DOHH2 (cell line): ENCODE measurements around the gene EFNA5.
"Not testable (repeated sequence)": the region's sequence is repeated elsewhere in the genome, so short reads cannot be mapped to it uniquely, and the experiment has no call there.

Experiments used
- H3F3A ChIP-seq: fragments of 200-600 bp; sonication (generic), shearing (Covaris generic); 2 replicates; pipeline ENCODE4 v1.6.0; 2016; ENCODE audit warnings: antibody characterized with exemption, mild to moderate bottlenecking; ENCODE audit not compliant: control insufficient read depth, insufficient read depth
- H3K27ac ChIP-seq: fragments of 200-600 bp; sonication (generic); 2 replicates; pipeline ENCODE4 v1.5.1; 2014; ENCODE audit warnings: low read depth, mild to moderate bottlenecking, low read length, moderate library complexity
- H3K27me3 ChIP-seq: fragments of 200-600 bp; sonication (generic); 2 replicates; pipeline ENCODE4 v1.6.1; 2014; ENCODE audit warnings: mild to moderate bottlenecking, low read length, mixed read lengths; ENCODE audit not compliant: control insufficient read depth
- H3K36me3 ChIP-seq: fragments of 200-600 bp; sonication (generic); 2 replicates; pipeline ENCODE4 v1.6.1; 2014; ENCODE audit warnings: mild to moderate bottlenecking, low read length, moderate library complexity, mixed read lengths; ENCODE audit not compliant: control insufficient read depth
- H3K4me1 ChIP-seq: fragments of 200-600 bp; sonication (generic); 2 replicates; pipeline ENCODE4 v1.6.1; 2014; ENCODE audit warnings: mild to moderate bottlenecking, low read length, mixed read lengths; ENCODE audit not compliant: control insufficient read depth
- H3K4me2 ChIP-seq: fragments of 200-600 bp; sonication (generic); 2 replicates; pipeline ENCODE4 v1.6.0; 2014; ENCODE audit warnings: mild to moderate bottlenecking, low read length, moderate library complexity
- H3K4me3 ChIP-seq: fragments of 200-600 bp; sonication (generic); 2 replicates; pipeline ENCODE4 v1.5.1; 2014; ENCODE audit warnings: mild to moderate bottlenecking, low read length, mixed read lengths
- H3K79me2 ChIP-seq: fragments of 200-600 bp; sonication (generic); 2 replicates; pipeline ENCODE4 v1.6.1; 2014; ENCODE audit warnings: mild to moderate bottlenecking, low read length, mixed read lengths; ENCODE audit not compliant: control insufficient read depth
- H3K9me2 ChIP-seq: fragments of 200-600 bp; sonication (generic); replicated peaks from 2 replicates; pipeline ENCODE4 v1.6.1; 2014; ENCODE audit warnings: mild to moderate bottlenecking, low read length, mixed read lengths; ENCODE audit not compliant: control insufficient read depth
- H3K9me3 ChIP-seq: fragments of 200-600 bp; sonication (generic); 2 replicates; pipeline ENCODE4 v1.6.1; 2014; ENCODE audit warnings: antibody characterized with exemption, low read length, mixed read lengths; ENCODE audit not compliant: control insufficient read depth, insufficient read depth
- H4K20me1 ChIP-seq: fragments of 200-600 bp; sonication (generic); 2 replicates; pipeline ENCODE4 v1.6.0; 2014; ENCODE audit warnings: low read depth, mild to moderate bottlenecking, antibody characterized with exemption, low read length, moderate library complexity; ENCODE audit not compliant: control insufficient read depth, insufficient read depth
- CTCF ChIP-seq: fragments of 200-600 bp; sonication (generic); IDR thresholded peaks from one replicate; pipeline ENCODE4 v1.5.1; 2014; ENCODE audit warnings: antibody characterized with exemption, mild to moderate bottlenecking, low read depth, low read length; ENCODE audit not compliant: poor library complexity, severe bottlenecking
- EZH2phosphoT487 ChIP-seq: fragments of 200-600 bp; sonication (generic); IDR thresholded peaks from 2 replicates; pipeline ENCODE4 v1.6.1; 2017; ENCODE audit warnings: borderline replicate concordance, mild to moderate bottlenecking, antibody characterized with exemption, low read length, moderate library complexity, mixed read lengths

EFNA5 gene

GRCh38 chr5:107437154-107437553, 233.6 kb downstream of the EFNA5 start:
- H3K4me3 ChIP-seq: no peak overlapping the region
- H3K4me1 ChIP-seq: no peaks in the 10 kb centered on the region
- H3K79me2 ChIP-seq: no peaks in the 10 kb centered on the region
- H3K9me2 ChIP-seq: no peaks in the 10 kb centered on the region
- no peaks in the 10 kb centered on the region for H4K20me1 ChIP-seq
- no peak overlapping the region for H3K27ac ChIP-seq
- H3K9me3 ChIP-seq: no peaks in the 10 kb centered on the region
- H3F3A ChIP-seq: no peaks in the 10 kb centered on the region
- 0 out of 2 replicates have a peak, but pooled peaks cover 2% of the 10 kb centered on the region for H3K27me3 ChIP-seq
- no peaks in the 10 kb centered on the region for H3K36me3 ChIP-seq
- TF ChIP-seq CTCF: no peak
- no peak for TF ChIP-seq EZH2phosphoT487
- H3K4me2 ChIP-seq: no peak overlapping the region

- Histone ChIP-seq H3K9me3 (no peaks in the 10 kb centered on the region), H3K27me3 (0 out of 2 replicates have a peak, but pooled peaks cover 2% of the 10 kb centered on the region), H3K36me3 (no peaks in the 10 kb centered on the region), H3K4me1 (no peaks in the 10 kb centered on the region), H3K4me2 (no peak overlapping the region), H4K20me1 (no peaks in the 10 kb centered on the region), H3K4me3 (no peak overlapping the region), H3K27ac (no peak overlapping the region), H3F3A (no peaks in the 10 kb centered on the region), H3K79me2 (no peaks in the 10 kb centered on the region), H3K9me2 (no peaks in the 10 kb centered on the region)
- no peak for TF ChIP-seq EZH2phosphoT487
- no peak for TF ChIP-seq CTCF
Measured at GRCh38 chr5:107436201-107436600, 234.5 kb downstream of the EFNA5 start.

- no peaks in the 10 kb centered on the region for H4K20me1 ChIP-seq
- no peaks in the 10 kb centered on the region for H3K9me3 ChIP-seq
- no peaks in the 10 kb centered on the region for H3K9me2 ChIP-seq
Measured at GRCh38 chr5:107435061-107435460, 235.7 kb downstream of the EFNA5 start.

GRCh38 chr5:107433646-107434045, 237.1 kb downstream of the EFNA5 start:
- H4K20me1 ChIP-seq, H3K4me2 ChIP-seq, H3F3A ChIP-seq, H3K36me3 ChIP-seq, H3K9me2 ChIP-seq, H3K27me3 ChIP-seq, H3K9me3 ChIP-seq, H3K4me1 ChIP-seq, H3K4me3 ChIP-seq, H3K27ac ChIP-seq, H3K79me2 ChIP-seq: not testable (repeated sequence)

More at GRCh38 chr5:107435061-107435460, 235.7 kb downstream of the EFNA5 start:
- no peak overlapping the region for H3K27ac ChIP-seq
- no peaks in the 10 kb centered on the region for H3K36me3 ChIP-seq
- H3K79me2 ChIP-seq: no peaks in the 10 kb centered on the region
- H3F3A ChIP-seq: no peaks in the 10 kb centered on the region
- no peak overlapping the region for H3K4me2 ChIP-seq
- no peaks in the 10 kb centered on the region for H3K4me1 ChIP-seq
- TF ChIP-seq EZH2phosphoT487 (no peak), CTCF (no peak)
- no peaks in the 10 kb centered on the region for H3K27me3 ChIP-seq
- no peak overlapping the region for H3K4me3 ChIP-seq
